IMR-90 (cell line): ENCODE measurements around the gene ZNF217. TPM values are rescaled to one million over a fixed set of nuclear protein-coding genes. Genes with fewer than 3 reads are reported as not detected.

Experiments
- ATAC-seq: fragments of 200-7000 bp; cut with Tn5 transposase; 2 replicates; pipeline ENCODE4 v1.9.1; 2020; ENCODE audit warnings: low read depth, mild to moderate bottlenecking, moderate library complexity
- BruUV-seq: library from RNA; stranded (reverse); fragments of 400-500 nt; replicated peaks from 2 replicates; lab custom pipeline; 2021; lab: Mats Ljungman, UMichigan
- CTCF ChIA-PET: fragments of 300-600 bp; formaldehyde crosslinking; extraction: SDS; loops from one replicate; lab custom pipeline; 2021; ENCODE audit warnings: antibody characterized with exemption; lab: Yijun Ruan, JAX
- POLR2A ChIA-PET: fragments of 300-600 bp; sonication (Branson Sonifier 250); formaldehyde crosslinking; loops from one replicate; lab custom pipeline; 2022; ENCODE audit warnings: antibody characterized with exemption; ENCODE audit not compliant: unreplicated experiment; lab: Charles Lee
- DNase-seq: peaks from one replicate; pipeline ENCODE4 v3.0.0; 2013
- H2AFZ ChIP-seq: replicated peaks from 2 replicates; pipeline ENCODE3; 2013; ENCODE audit warnings: low read length, mild to moderate bottlenecking; ENCODE audit not compliant: poor library complexity
- H2AK5ac ChIP-seq: 2 replicates; pipeline ENCODE4 v1.6.1; 2013; ENCODE audit warnings: low read depth, low read length, inconsistent platforms
- H2AK9ac ChIP-seq: replicated peaks from 2 replicates; pipeline ENCODE3; 2013; ENCODE audit warnings: mild to moderate bottlenecking, low read depth, low read length, moderate library complexity; ENCODE audit not compliant: poor library complexity
- H2BK120ac ChIP-seq: 2 replicates; pipeline ENCODE4 v1.6.1; 2013; ENCODE audit warnings: low read depth, low read length, inconsistent platforms
- H2BK15ac ChIP-seq: 3 replicates; pipeline ENCODE4 v1.6.1; 2013; ENCODE audit warnings: low read depth, low read length, inconsistent platforms
- H2BK20ac ChIP-seq: 2 replicates; pipeline ENCODE4 v1.6.1; 2013; ENCODE audit warnings: low read depth, mild to moderate bottlenecking, inconsistent platforms, low read length, moderate library complexity
- H2BK5ac ChIP-seq: 2 replicates; pipeline ENCODE4 v1.6.1; 2013; ENCODE audit warnings: mild to moderate bottlenecking, low read depth, low read length, inconsistent platforms; ENCODE audit not compliant: poor library complexity, severe bottlenecking
- H3K14ac ChIP-seq: replicated peaks from 2 replicates; pipeline ENCODE4 v1.6.1; 2013; ENCODE audit warnings: low read depth, low read length, inconsistent platforms
- H3K18ac ChIP-seq: 2 replicates; pipeline ENCODE4 v1.6.1; 2013; ENCODE audit warnings: low read depth, low read length, control low read depth
- H3K23ac ChIP-seq: 2 replicates; pipeline ENCODE4 v1.6.1; 2013; ENCODE audit warnings: low read depth, low read length, inconsistent platforms
- H3K27ac ChIP-seq: 2 replicates; pipeline ENCODE4 v1.5.1; 2013; ENCODE audit warnings: mild to moderate bottlenecking, control low read depth, low read length; ENCODE audit not compliant: insufficient read depth
- H3K27me3 ChIP-seq: 2 replicates; pipeline ENCODE4 v1.6.1; 2013; ENCODE audit warnings: low read length; ENCODE audit not compliant: control insufficient read depth, insufficient read depth
- H3K36me3 ChIP-seq: 2 replicates; pipeline ENCODE4 v1.6.1; 2013; ENCODE audit warnings: low read length, mixed read lengths; ENCODE audit not compliant: control insufficient read depth, insufficient read depth
- H3K4ac ChIP-seq: 2 replicates; pipeline ENCODE4 v1.6.1; 2013; ENCODE audit warnings: low read depth, low read length, inconsistent platforms
- H3K4me1 ChIP-seq: 2 replicates; pipeline ENCODE4 v1.6.1; 2013; ENCODE audit warnings: low read length, mixed read lengths; ENCODE audit not compliant: control insufficient read depth, insufficient read depth
- H3K4me2 ChIP-seq: 2 replicates; pipeline ENCODE4 v1.6.1; 2013; ENCODE audit warnings: low read depth, mild to moderate bottlenecking, control low read depth, low read length, moderate library complexity
- H3K4me3 ChIP-seq: 2 replicates; pipeline ENCODE4 v1.5.1; 2013; ENCODE audit warnings: low read depth, mild to moderate bottlenecking, control low read depth, low read length, moderate library complexity; ENCODE audit not compliant: insufficient read depth
- H3K56ac ChIP-seq: 2 replicates; pipeline ENCODE4 v1.6.1; 2013; ENCODE audit warnings: low read length, inconsistent platforms; ENCODE audit not compliant: insufficient read depth; ENCODE audit errors: extremely low read depth
- H3K79me1 ChIP-seq, 2 experiments: 2 replicates each; pipeline ENCODE4 v1.6.1; 2013; ENCODE audit warnings: low read length in 2 of 2, inconsistent platforms in 1 of 2, low read depth in 1 of 2
- H3K9ac ChIP-seq: 2 replicates; pipeline ENCODE4 v1.6.1; 2013; ENCODE audit warnings: low read depth, low read length, control low read depth
- H3K9me1 ChIP-seq: 2 replicates; pipeline ENCODE4 v1.6.1; 2013; ENCODE audit warnings: low read length, inconsistent platforms; ENCODE audit not compliant: insufficient read depth
- H3K9me3 ChIP-seq: 2 replicates; pipeline ENCODE4 v1.6.1; 2013; ENCODE audit warnings: low read length; ENCODE audit not compliant: control insufficient read depth, insufficient read depth
- H4K20me1 ChIP-seq: 2 replicates; pipeline ENCODE4 v1.6.1; 2013; ENCODE audit warnings: low read length, inconsistent platforms; ENCODE audit not compliant: insufficient read depth
- H4K5ac ChIP-seq: 2 replicates; pipeline ENCODE4 v1.6.1; 2013; ENCODE audit warnings: mild to moderate bottlenecking, low read depth, low read length, control low read depth
- H4K8ac ChIP-seq, 2 experiments: 2 replicates each; pipeline ENCODE4 v1.6.1; 2013; ENCODE audit warnings: low read depth in 2 of 2, low read length in 2 of 2, control low read depth in 1 of 2, inconsistent platforms in 1 of 2
- H4K91ac ChIP-seq: 2 replicates; pipeline ENCODE4 v1.6.1; 2013; ENCODE audit warnings: low read depth, low read length, inconsistent platforms; ENCODE audit not compliant: insufficient read depth
- CEBPB ChIP-seq: IDR thresholded peaks from 2 replicates; pipeline ENCODE4 v1.6.1; 2012; ENCODE audit warnings: low read depth, low read length, improper control_type of control experiment
- MAZ ChIP-seq: IDR thresholded peaks from 2 replicates; pipeline ENCODE4 v1.6.1; 2012; ENCODE audit warnings: low read depth, mild to moderate bottlenecking, low read length, improper control_type of control experiment, moderate library complexity, borderline replicate concordance
- SMC3 ChIP-seq: fragments of 150-350 bp; IDR thresholded peaks from 2 replicates; pipeline ENCODE4 v1.6.1; 2016; ENCODE audit warnings: low read depth, mild to moderate bottlenecking, antibody characterized with exemption, low read length, moderate library complexity
- WGBS, 2 experiments: methylation state at CpG; one replicate each; pipeline versions ENCODE4 v1.1.5 to v1.1.7; 2013; ENCODE audit warnings: missing lambda C conversion rate in 2 of 2; ENCODE audit not compliant: insufficient read length in 1 of 2; ENCODE audit errors: extremely low coverage in 2 of 2; 5-methylcytosine and 5-hydroxymethylcytosine counted together
- dilution Hi-C: fragments of 300-500 bp; cut with HindIII; formaldehyde crosslinking; loops from one replicate; pipeline ENCODE4 v1.14.3; 2018; ENCODE audit warnings: low sequenced_read_pairs; ENCODE audit not compliant: unreplicated experiment
- in situ Hi-C: fragments of 300-500 bp; cut with MboI; formaldehyde crosslinking; loops from 3 replicates; pipeline ENCODE4 v1.14.3; 2019; ENCODE audit warnings: low sequenced_read_pairs, inconsistent platforms, mixed read lengths
- intact Hi-C: fragments of 100-400 bp; cut with micrococcal nuclease; formaldehyde crosslinking; loops from 2 replicates; pipeline ENCODE4 v1.10.0; 2022
- polyA plus RNA-seq, 3 experiments: library from polyadenylated mRNA; depleted of rRNA; stranded (reverse); fragments of >200 nt; gene quantifications; 2 replicates each; pipeline ENCODE4 v1.2.3, GENCODE V29; 2012; ENCODE audit warnings: low replicate concordance in 1 of 3
- total RNA-seq: library from RNA; depleted of rRNA; stranded (reverse); fragments of >200 nt; gene quantifications from 2 replicates; pipeline ENCODE4 v1.2.3, GENCODE V29; 2012

Gene ZNF217
- total and polyA plus RNA-seq, 2 of the 4 experiments (the other 2 are of a cell fraction), result 9.1 to 27.8 TPM

DNA sequence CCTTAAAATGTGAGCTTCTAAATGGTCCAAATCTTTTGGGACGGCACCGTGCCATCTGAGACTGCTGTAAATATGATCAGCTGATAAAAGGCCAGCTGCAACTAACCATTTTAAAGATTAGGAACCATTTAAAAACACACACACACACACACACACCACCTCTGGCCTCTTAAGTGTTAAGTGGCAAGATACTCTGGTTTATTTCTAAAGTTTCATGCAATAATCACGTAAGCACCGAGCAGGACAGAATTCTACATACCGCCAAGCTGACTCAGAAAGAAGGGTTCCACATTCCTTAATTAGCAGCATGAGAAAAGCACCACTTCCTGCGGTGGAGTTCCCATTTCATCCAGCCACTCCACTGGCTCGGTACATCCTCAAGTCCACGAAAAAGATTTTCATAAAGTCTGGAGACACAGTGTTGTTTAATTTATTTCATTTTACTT lies 17.8 kb upstream of the ZNF217 start (continued):
- no peak for TF ChIP-seq SMC3

DNA sequence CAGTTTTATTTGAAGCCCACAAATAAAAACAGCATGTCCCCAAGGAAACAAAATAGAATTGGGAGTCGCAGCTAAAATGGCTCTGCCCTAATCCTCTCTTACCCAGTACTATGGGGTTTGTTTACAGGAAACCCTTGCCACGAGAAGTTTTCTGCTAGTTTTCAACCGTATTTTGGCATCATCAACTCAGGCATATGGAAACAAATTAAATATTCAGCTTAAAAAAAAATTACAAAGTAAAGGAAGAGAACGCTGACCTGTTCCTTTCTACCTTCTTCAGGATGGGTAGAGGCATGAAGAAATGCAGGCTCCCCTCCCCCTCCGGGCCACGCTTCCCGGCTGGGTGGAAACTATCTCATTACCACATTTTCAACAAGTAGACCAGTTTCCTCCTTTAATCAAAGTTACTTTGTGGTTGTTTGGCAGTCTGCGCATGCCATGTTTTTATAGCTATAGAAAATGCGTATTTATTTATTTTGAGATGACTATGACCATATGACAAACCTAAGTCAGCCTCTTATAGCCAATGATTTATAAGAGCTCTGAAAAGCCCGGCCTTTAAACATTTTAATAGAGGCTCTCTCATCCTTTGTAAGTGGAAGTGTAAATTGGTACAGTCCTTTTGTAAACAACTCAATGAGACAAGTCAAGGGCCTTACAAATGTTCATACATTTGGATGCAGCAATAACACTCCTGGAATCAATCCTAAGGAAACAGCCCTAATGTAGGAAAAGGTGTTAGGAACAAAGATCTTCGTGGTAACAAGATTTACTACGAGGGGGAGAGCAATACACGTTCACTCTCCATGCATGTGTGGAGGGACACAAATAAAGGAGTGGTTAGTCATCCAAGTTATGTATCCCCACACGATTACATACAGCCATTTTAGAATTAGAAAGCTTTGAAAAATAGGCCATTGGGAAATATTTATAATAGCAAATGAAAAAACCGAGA lies 16.1 kb upstream of the ZNF217 start:
- Histone ChIP-seq H3K18ac (peak overlapping the region; percentile 85), H3K4ac (peak overlapping the region; percentile 34), H3K9me1 (peaks cover 3% of the 10 kb centered on the region; the same call in 1 of the 2 replicates), H3K23ac (peak overlapping the region; percentile 35; the same call in 1 of the 2 replicates), H2BK120ac (peak overlapping the region; percentile 65), H3K27ac (peak overlapping the region; percentile 76), H3K4me2 (peak overlapping the region; percentile 71), H2AFZ (no peak overlapping the region), H4K91ac (peak overlapping the region; percentile 19), H3K9me3 (no peaks in the 10 kb centered on the region), H2BK5ac (peak overlapping the region; percentile 96), H3K27me3 (no peaks in the 10 kb centered on the region), H3K4me3 (no peak overlapping the region), H2AK9ac (no peak overlapping the region), H3K56ac (peak overlapping the region; percentile 14; the same call in 1 of the 2 replicates), H3K4me1 (peaks cover 19% of the 10 kb centered on the region), H3K14ac (peak overlapping the region; percentile 28), H4K5ac (peak overlapping the region; percentile 60; the same call in 1 of the 2 replicates), H2BK20ac (peak overlapping the region; percentile 47), H2BK15ac (peak overlapping the region; percentile 91), H3K36me3 (no peaks in the 10 kb centered on the region), H4K20me1 (no peaks in the 10 kb centered on the region), H3K9ac (peak overlapping the region; percentile 7; the same call in 1 of the 2 replicates), H2AK5ac (peak overlapping the region; percentile 29; the same call in 1 of the 2 replicates), H3K79me1 (peaks cover 0 to 20% of the 10 kb centered on the region in 2 experiments; a peak in 2 of 4 replicates), H4K8ac (peak overlapping the region; percentile 36 to 68; a peak in 3 of 4 replicates)
- WGBS, 2 experiments, result no CpG with 5 or more reads among the region's 15 CpGs
- peak; percentile 20; the same call in 1 of the 2 replicates for TF ChIP-seq CEBPB
- no peak for TF ChIP-seq MAZ
- CTCF ChIA-PET, result interaction anchor here (0.6 to 1.1 kb wide), 2 partner anchors 263 to 598 kb away, joined by 3 to 4 read pairs; partner anchors contain the start of gene PFDN4
- DNase-seq (peak; percentile 63), ATAC-seq (peak; percentile 25; the same call in 1 of the 2 replicates)
- BruUV-seq, result no TSS peak
- POLR2A ChIA-PET, result interaction anchor here (0.6 to 0.7 kb wide), 2 partner anchors 15 to 508 kb away, joined by 3 read pairs; no protein-coding TSS in a partner anchor
- in situ Hi-C loops (no loop called here), dilution Hi-C loops (no loop called here), intact Hi-C loops (loop anchor here (2.0 to 5.0 kb wide), 2 partner anchors 15 to 128 kb away; no protein-coding TSS in a partner anchor)
